Stomach (tissue), 19 donors: ENCODE measurements around the gene GADD45G. TPM values are rescaled to one million over a fixed set of nuclear protein-coding genes. Genes with fewer than 3 reads are reported as not detected.

ENCODE experiments used
- DNase-seq, 2 donors: peaks; one replicate each; pipeline versions ENCODE4 v3.0.0 to v3.0.0-alpha.2; 2013 to 2019
- H3K27ac ChIP-seq, 5 donors: fragments of 200-600 bp in 4 of 5; sonication (generic) in 4 of 5; one replicate each; pipeline ENCODE4 v1.5.1; 2013 to 2019; ENCODE audit warnings: mild to moderate bottlenecking in 1 of 5, moderate library complexity in 1 of 5
- H3K27me3 ChIP-seq, 3 donors: fragments of 200-600 bp; sonication (generic); one replicate each; pipeline ENCODE4 v1.5.1; 2017 to 2019; ENCODE audit warnings: mixed run types in 1 of 3
- H3K36me3 ChIP-seq, 4 donors: fragments of 200-600 bp; sonication (generic); 1 replicate in 3 of 4; 2 replicates in 1 of 4; pipeline ENCODE4 v1.5.1; 2016 to 2019
- H3K4me1 ChIP-seq, 4 donors: fragments of 200-600 bp; sonication (generic); one replicate each; pipeline ENCODE4 v1.5.1; 2016 to 2019
- H3K4me3 ChIP-seq, 4 donors: fragments of 200-600 bp; sonication (generic) in 3 of 4; one replicate each; pipeline ENCODE4 v1.5.1; 2016 to 2019; ENCODE audit warnings: mild to moderate bottlenecking in 1 of 4
- H3K9me3 ChIP-seq, 4 donors: fragments of 200-600 bp; sonication (generic); one replicate each; pipeline ENCODE4 v1.5.1; 2016 to 2019
- CTCF ChIP-seq, 7 experiments: fragments of 450-650 bp in 4 of 7; fragments of 200-600 bp in 3 of 7; sonication (generic) in 3 of 7; IDR thresholded peaks; one replicate each; pipeline ENCODE4 v1.5.1; 2016 to 2019; ENCODE audit warnings: antibody characterized with exemption in 7 of 7, control low read depth in 2 of 7, mild to moderate bottlenecking in 1 of 7
- EP300 ChIP-seq: sonication (generic); formaldehyde crosslinking; IDR thresholded peaks from one replicate; pipeline ENCODE4 v1.6.1; 2017; ENCODE audit warnings: antibody characterized with exemption
- POLR2A ChIP-seq, 4 donors: fragments of 450-650 bp; IDR thresholded peaks; one replicate each; pipeline ENCODE4 v1.6.1; 2016; ENCODE audit warnings: antibody characterized with exemption in 4 of 4, control low read depth in 2 of 4, mild to moderate bottlenecking in 1 of 4, moderate library complexity in 1 of 4
- POLR2AphosphoS5 ChIP-seq, 3 donors: sonication (generic); formaldehyde crosslinking; IDR thresholded peaks; one replicate each; pipeline ENCODE4 v1.6.1; 2016; ENCODE audit warnings: antibody characterized with exemption in 3 of 3
- WGBS, 5 donors: extraction: QIAGEN DNeasy Blood & Tissue Kit in 3 of 5; methylation state at CpG; one replicate each; pipeline versions ENCODE4 v1.1.5 to v1.1.7; 2013 to 2018; 5-methylcytosine and 5-hydroxymethylcytosine counted together
- intact Hi-C: fragments of 100-400 bp; cut with DNase I; formaldehyde crosslinking; loops from one replicate; pipeline ENCODE4 v1.15.1; 2023; ENCODE audit warnings: low total_unique reads
- long read RNA-seq, 10 donors: transcript quantifications; one replicate each; lab custom pipeline, GENCODE V29; 2026
- polyA plus RNA-seq, 3 donors: library from polyadenylated mRNA; stranded (reverse); fragments of 200-250 nt; gene quantifications; one replicate each; pipeline ENCODE4 v1.2.3, GENCODE V29; 2013
- total RNA-seq, 5 donors: library from RNA; depleted of rRNA; stranded (reverse); fragments of >200 nt; gene quantifications; one replicate each; pipeline versions ENCODE4 v1.1.0 to v1.2.3, GENCODE V29; 2014 to 2016
- donor health status: healthy with polysubstance abuse.
- donor health status: Bipolar disorder and iron deficiency.
- donor health status: healthy.

The GADD45G gene
- total RNA-seq = 100 to 1,000 TPM in 2 of 5 donors, 10 to 100 TPM in 1, 1 to 10 TPM in 2; 6.8 to 121 (median 24.9) TPM
- 100 to 1,000 TPM in 2 of 3 donors, 10 to 100 TPM in 1; 88.8 to 113 (median 104) TPM for polyA plus RNA-seq
- long read RNA-seq, donor 1, partial matches to known transcripts = 0 of 2 reads
- long read RNA-seq, donor 1, other reads (novel, unspliced or antisense) = 0 of 2 reads
- long read RNA-seq, donor 2, partial matches to known transcripts = 0 of 3 reads
- long read RNA-seq, donor 2, other reads (novel, unspliced or antisense) = 0 of 3 reads
- long read RNA-seq, donor 3, partial matches to known transcripts = 0 of 3 reads
- long read RNA-seq, donor 3, other reads (novel, unspliced or antisense) = 0 of 3 reads
- long read RNA-seq, donor 4 = 0 reads
- long read RNA-seq, donor 5, transcript GADD45G-201 (4 exons, 1,065 nt) = major isoform, 5 of 5 reads
- long read RNA-seq, donor 5, partial matches to known transcripts = 0 of 5 reads
- long read RNA-seq, donor 5, other reads (novel, unspliced or antisense) = 0 of 5 reads
- long read RNA-seq, donor 6, transcript GADD45G-201 (4 exons, 1,065 nt) = major isoform, 7 of 7 reads
- long read RNA-seq, donor 6, partial matches to known transcripts = 0 of 7 reads
- long read RNA-seq, donor 6, other reads (novel, unspliced or antisense) = 0 of 7 reads
- long read RNA-seq, donor 7, transcript GADD45G-201 (4 exons, 1,065 nt) = major isoform, 9 of 9 reads
- long read RNA-seq, donor 7, partial matches to known transcripts = 0 of 9 reads
- long read RNA-seq, donor 7, other reads (novel, unspliced or antisense) = 0 of 9 reads
- long read RNA-seq, donor 8, partial matches to known transcripts = 0 of 2 reads
- long read RNA-seq, donor 8, other reads (novel, unspliced or antisense) = 0 of 2 reads
- long read RNA-seq, donor 9, transcript GADD45G-201 (4 exons, 1,065 nt) = major isoform, 5 of 5 reads
- long read RNA-seq, donor 9, partial matches to known transcripts = 0 of 5 reads
- long read RNA-seq, donor 9, other reads (novel, unspliced or antisense) = 0 of 5 reads
- long read RNA-seq, donor 10, partial matches to known transcripts = 0 of 2 reads
- long read RNA-seq, donor 10, other reads (novel, unspliced or antisense) = 0 of 2 reads

- Histone ChIP-seq H3K9me3 (no peaks in the 10 kb centered on the region), H3K4me1 (peaks cover 28 to 46% (median 43%) of the 10 kb centered on the region in 4 donors), H3K36me3 (no peaks in the 10 kb centered on the region), H3K4me3 (peak within 1 kb of the TSS; percentile 73 to 92 (median 84)), H3K27ac (peak within 1 kb of the TSS; percentile 92 to 98 (median 96)), H3K27me3 (no peaks in the 10 kb centered on the region)
- intact Hi-C loops = loop anchor here (10.0 kb wide), 1 partner anchor 130 kb away; no protein-coding TSS in a partner anchor
- peak; percentile 94 to 96 for DNase-seq
- TF ChIP-seq POLR2A (IDR thresholded peaks at IDR 0.05) (peak in 2 of 4 donors; percentile 95 to 97), CTCF (IDR thresholded peaks at IDR 0.05) (peak in 1 of 7 experiments; percentile 30), POLR2AphosphoS5 (IDR thresholded peaks at IDR 0.05) (peak; percentile 98 to 99 (median 99)), EP300 (peak; percentile 71)
- WGBS, 5 donors = 0 to 1% (median 1%) methylated on average over 43 to 63 of the region's 63 CpGs
These were observed at the start of gene GADD45G for GRCh38 chr9:89604729-89605464. Gene GADD45G (plus strand): TSS chr9:89605012. CDS start chr9:89605122, 110 bp downstream.

- intact Hi-C loops = loop anchor here (10.0 kb wide), 1 partner anchor 230 kb away; no protein-coding TSS in a partner anchor
- no peaks in the 10 kb centered on the region for H3K27me3 ChIP-seq
- no peak for DNase-seq
- peak overlapping the region in 1 of 5 donors; percentile 69 for H3K27ac ChIP-seq
- peaks cover 0 to 23% (median 11%) of the 10 kb centered on the region in 4 donors for H3K4me1 ChIP-seq
- H3K4me3 ChIP-seq = no peak overlapping the region
- WGBS, 5 donors = 89 to 94% (median 93%) methylated on average over 7 of the region's 7 CpGs
- no peaks in the 10 kb centered on the region for H3K36me3 ChIP-seq
- TF ChIP-seq POLR2A (IDR thresholded peaks at IDR 0.05) = no peak
- TF ChIP-seq CTCF (IDR thresholded peaks at IDR 0.05) = no peak
- TF ChIP-seq POLR2AphosphoS5 (IDR thresholded peaks at IDR 0.05) = no peak
- no peak for TF ChIP-seq EP300
- H3K9me3 ChIP-seq = no peaks in the 10 kb centered on the region
These were observed 49.8 kb upstream of the GADD45G start for GRCh38 chr9:89555036-89555415.

- DNase-seq = peak in 1 of 2 donors; percentile 57
- TF ChIP-seq POLR2AphosphoS5 (IDR thresholded peaks at IDR 0.05) (peak in 1 of 3 donors; percentile 32), CTCF (IDR thresholded peaks at IDR 0.05) (no peak)
- no peaks in the 10 kb centered on the region for H3K36me3 ChIP-seq
- intact Hi-C loops = loop anchor here (10.0 kb wide), 1 partner anchor 231 kb away; no protein-coding TSS in a partner anchor
- peaks cover 0 to 23% (median 11%) of the 10 kb centered on the region in 4 donors for H3K4me1 ChIP-seq
- WGBS, 5 donors = 72 to 77% (median 76%) methylated on average over 11 to 12 of the region's 12 CpGs
- H3K4me3 ChIP-seq = no peak overlapping the region
- H3K27ac ChIP-seq = peak overlapping the region in 4 of 5 donors; percentile 1 to 85 (median 48)
- H3K9me3 ChIP-seq = no peaks in the 10 kb centered on the region
- H3K27me3 ChIP-seq = no peaks in the 10 kb centered on the region
These were observed 49.1 kb upstream of the GADD45G start for GRCh38 chr9:89555451-89556375.
